ENCODE measurements around the gene APOA4.

DNA sequence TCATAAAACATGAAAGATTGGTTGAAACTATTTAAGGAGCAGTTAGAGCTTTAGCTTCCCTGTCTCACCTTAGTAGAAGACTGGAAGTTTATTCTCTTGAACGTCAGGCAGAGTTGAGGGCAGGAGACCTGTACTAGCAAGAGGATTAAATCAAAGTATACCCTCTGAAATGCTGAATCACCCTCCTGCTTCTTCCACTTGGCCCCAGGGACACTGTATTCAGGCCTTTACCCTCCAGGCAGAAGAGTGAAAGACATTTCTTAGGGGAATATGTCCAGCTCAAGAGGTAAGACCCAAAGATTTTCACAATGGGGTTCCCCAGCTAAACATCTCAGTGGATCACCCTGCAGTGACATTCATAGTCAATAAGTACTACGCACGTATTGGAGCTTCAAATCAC lies 11.9 kb downstream of the APOA4 start:
- TF ChIP-seq, protein P1, sequence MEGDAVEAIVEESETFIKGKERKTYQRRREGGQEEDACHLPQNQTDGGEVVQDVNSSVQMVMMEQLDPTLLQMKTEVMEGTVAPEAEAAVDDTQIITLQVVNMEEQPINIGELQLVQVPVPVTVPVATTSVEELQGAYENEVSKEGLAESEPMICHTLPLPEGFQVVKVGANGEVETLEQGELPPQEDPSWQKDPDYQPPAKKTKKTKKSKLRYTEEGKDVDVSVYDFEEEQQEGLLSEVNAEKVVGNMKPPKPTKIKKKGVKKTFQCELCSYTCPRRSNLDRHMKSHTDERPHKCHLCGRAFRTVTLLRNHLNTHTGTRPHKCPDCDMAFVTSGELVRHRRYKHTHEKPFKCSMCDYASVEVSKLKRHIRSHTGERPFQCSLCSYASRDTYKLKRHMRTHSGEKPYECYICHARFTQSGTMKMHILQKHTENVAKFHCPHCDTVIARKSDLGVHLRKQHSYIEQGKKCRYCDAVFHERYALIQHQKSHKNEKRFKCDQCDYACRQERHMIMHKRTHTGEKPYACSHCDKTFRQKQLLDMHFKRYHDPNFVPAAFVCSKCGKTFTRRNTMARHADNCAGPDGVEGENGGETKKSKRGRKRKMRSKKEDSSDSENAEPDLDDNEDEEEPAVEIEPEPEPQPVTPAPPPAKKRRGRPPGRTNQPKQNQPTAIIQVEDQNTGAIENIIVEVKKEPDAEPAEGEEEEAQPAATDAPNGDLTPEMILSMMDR (IDR thresholded peaks at IDR 0.05) = no peak
- TF ChIP-seq POLR2AphosphoS5 (IDR thresholded peaks at IDR 0.05) (no peak), EP300 (IDR thresholded peaks at IDR 0.05) (no peak)
